NCI-H69 (cell line): ENCODE data around the gene RBM28.
"Not testable (repeated sequence)": the region's sequence is repeated elsewhere in the genome, so short reads cannot be mapped to it uniquely, and the experiment has no call there.

ENCODE experiments used
- DNase-seq: peaks from one replicate; lab custom pipeline; 2025; lab: John Stamatoyannopoulos, UW

The RBM28 gene

DNA sequence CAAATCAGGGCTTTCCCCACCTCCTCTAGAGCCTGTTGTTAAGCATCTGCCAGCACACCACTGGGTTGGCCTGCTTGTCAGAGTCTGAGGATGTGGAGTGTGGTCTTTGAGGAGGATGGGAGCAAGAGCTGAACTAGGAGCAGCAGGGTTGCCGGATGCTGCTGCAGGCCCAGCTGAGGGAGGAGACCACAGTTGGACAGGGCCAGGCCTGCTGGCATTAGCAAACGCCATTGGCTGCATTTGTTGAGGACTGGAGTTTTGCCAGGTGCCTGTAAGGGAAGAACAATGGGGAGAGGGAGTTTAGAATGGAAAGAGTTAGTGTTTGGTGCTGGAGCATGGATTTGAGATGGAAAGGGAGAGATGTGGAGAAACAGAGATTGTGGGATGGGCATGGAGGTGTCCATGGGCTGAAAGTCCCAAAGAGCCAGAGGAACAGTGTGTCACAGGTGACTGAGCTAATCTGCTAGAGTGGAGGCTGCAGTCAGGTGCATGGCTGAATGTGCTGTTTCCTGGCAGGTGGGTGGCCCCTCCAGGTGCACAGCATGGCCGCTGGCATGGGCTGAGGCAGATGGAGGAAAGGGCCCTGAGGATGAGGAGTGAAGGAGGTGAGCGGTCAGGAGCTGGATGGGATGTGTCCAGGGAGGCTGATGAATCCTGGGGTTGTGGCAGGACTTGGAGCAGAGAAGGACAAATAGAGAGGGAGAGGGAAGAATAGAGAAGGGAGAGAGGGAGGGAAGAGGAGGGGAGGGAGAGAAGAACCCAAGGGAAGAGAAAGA, 61.9 kb downstream of the RBM28 start:
- no peak for DNase-seq

DNA sequence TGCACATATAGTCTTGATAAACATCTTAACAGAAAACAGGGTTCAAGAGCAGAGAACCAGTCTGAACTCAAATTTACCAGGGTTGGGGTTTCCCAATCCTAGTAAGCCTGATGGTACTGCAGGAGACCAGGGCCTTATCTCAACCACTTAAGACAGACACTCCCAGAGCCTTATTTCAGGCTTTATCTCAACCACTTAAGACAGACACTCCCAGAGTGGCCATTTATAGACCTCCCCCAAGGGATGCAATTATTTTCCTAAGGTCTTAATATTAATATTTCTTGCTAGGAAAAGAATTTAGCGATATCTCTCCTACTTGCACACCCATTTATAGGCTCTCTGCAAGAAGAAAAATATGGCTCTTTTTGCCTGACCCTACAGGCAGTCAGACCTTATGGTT, 63.3 kb downstream of the RBM28 start:
- not testable (repeated sequence) for DNase-seq

DNA sequence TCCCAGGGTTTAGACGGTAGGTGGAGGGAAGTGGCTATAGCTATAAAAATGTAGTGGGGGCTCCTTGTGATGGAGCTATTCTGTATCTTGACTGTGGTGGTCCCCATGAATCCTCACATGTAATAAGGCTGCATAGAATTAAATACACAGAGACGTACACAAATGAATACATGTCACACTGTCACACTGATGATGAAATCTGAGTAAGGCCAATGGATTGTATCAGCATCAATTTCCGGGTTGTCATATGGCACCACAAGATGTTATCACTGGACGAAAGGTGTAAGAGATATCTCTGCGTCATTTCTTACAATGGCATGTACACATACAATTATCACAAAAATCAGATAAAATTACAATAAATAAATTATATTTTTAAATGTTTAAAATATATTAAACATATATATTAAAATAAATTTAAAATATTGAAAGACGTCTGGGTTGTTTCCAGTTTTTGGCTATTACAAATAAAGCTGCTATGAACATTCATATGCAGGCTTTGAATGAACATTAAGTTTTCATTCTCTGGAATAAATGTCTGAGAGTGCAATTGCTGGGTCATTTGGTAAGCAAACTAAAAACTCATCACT, 64.5 kb downstream of the RBM28 start:
- no peak for DNase-seq

DNA sequence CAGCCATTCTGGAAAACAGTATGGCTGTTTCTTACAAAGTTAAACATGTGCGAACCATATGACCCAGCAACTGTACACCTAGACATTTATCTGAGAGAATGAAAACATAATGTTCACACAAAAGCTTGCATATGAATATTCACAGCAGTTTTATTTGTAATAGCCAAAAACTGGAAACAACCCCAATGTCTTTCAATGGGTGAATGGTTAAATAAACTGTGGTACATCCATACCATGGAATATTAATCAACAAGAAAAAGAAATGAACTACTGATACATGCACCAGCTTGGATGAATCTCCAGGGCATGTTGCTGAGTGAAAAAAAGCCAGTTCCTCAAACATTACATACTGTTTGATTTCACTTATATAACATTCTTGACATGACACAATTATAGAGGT, 65.3 kb downstream of the RBM28 start:
- no peak for DNase-seq

DNA sequence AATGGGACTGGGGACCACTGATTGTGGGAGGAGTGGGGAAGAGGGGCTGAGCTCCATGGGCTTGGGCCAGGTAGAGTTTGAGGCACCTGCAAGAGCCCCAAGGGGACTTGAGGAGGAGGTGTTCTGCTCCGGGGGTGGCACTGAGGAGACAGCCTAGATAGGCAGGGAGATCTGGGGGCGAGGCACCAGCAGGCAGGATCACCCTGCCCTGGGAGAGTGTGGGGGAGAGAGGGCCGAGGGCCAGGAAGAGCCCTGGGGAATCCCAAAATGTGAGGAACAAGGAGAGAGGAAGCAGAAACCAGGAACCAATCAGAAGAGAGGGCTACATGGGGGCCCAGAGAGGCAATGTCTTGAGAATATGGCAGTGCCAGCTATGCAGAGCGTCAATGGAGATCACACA, 68.0 kb downstream of the RBM28 start:
- DNase-seq, result no peak

DNA sequence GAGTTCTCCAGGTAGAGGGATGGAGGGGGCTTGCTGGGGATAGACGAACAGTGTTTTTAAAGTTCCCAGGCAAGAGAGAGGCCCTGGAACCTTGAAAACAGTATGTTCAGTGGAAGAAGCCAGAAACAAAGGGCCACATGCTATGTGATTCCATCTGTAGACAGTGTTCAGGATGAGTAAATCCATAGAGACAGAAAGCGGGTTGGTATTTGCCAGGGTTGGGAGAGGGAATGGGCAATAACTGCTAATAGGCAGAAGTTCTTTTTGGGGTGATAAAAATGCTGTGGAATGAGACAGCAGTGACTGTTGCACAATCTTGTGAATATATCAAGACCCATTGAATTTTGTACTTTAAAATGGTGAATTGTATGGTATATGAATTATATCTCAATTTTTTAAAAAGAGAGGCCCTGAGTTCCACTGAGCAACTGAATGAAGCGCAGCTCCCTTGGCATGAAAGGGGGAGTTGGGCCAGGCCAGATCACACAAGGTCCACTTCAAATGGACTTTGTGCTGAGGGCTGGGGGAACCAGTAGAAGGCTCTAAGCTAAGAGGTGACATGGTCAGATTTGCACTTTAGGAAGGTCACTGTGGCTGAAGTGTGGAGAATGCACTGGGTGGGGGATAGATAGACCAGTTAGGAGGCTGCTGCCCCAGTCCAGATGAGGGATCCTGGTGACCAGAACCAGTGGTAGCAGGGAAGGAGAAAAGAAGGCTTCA, 68.7 kb downstream of the RBM28 start:
- no peak for DNase-seq

DNA sequence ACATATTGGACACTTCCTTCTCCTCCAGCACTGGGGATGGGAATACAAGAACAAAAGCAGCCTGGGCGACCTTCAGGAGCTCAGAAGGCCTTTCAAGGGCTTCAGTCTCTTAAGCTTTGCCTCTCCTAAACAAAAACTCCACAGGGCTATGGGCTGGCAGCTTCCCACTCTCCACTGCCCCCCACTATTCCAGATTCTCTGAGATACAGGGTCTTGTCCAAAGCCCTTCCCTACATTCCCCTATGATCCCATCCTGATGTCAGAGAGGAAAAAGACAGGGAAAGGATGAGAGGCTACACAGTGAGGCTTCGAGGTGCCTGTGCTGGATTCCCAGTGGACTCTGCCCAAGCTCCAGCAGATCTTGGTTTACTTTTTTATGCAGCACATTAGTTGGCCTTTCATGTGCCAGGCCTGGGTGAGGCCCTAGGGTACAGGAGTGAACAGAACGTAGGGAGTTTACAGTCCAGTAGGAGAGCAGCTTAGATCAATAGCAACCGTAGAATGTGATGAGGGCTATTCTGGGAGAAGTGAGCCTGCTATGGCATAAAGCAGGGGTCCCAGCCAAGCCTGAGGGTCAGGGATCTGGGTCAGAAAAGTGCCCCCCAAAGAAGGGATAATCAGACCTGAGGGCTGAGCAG, 69.3 kb downstream of the RBM28 start:
- DNase-seq, result no peak

DNA sequence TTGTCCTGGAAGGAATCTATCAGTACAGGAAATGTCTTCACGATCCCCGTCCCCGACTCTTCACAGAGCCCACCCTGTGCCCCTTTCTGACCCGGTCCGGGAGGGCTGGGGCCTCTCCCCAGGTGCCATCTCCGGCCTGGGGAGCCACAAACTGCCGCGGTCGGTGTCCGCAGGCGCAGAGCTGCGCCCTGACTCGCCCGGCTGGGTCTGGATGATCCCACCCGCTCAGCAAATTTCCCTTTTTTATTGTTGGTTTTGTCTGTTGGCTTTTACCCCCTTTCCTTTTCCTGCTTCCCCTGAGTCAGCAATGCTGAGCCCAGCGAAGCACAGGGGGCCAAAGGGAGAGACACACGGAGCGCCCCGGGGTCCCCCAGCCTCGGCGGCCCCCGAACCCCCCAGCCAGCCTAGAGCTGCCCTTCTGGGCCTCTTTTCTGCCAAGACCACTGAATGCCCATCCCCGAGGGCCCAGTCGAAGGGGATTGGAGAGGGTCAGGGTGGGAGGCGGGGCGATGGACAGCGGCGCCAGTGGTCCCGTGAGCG, 71.7 kb downstream of the RBM28 start:
- DNase-seq, result no peak

DNA sequence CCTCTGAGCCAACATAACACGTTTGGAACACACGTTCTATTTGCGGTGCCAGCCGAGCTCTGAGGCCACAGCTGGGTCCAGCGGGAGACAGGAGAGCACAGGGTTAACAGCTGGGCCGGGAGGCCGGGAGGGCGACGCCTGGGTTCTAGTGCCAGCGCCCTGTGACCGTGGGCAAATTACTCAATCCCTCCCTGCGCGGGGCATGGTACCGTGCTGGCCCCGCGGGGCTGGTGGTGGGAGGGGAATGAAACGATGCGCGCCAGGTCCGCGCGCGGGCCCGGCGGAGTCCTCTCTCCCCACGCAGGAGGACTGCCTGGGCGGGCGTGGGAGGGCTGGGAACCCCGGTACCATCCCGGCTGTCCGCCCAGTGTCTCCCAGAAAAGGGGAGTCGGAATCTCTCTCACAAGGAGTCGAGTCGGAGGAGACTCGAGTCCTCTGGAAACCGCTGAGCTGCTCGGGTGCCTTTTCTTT, 72.2 kb downstream of the RBM28 start:
- DNase-seq, result no peak

DNA sequence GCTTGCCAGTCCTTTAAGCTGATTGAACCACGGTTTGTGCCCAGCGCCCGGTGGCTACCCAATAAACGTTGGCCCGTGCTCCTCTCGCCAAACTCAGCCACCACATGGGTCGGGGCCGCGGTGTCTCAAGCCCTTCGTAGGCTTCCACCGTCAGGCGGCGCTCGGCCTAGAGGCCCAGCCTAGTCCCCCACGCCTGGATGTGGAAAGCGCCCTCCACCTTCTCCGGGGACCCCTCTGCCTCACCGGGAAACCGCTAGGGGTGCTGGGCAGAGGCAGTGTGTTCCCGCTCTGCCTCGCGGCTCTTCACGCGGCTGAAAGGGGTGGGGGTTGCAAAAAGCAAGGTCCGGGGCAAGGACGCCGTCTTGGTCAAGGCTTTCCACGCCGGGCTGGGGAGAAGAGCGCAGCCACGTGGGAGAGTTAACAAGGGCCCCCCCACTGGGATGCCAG, 72.9 kb downstream of the RBM28 start:
- DNase-seq, result no peak

DNA sequence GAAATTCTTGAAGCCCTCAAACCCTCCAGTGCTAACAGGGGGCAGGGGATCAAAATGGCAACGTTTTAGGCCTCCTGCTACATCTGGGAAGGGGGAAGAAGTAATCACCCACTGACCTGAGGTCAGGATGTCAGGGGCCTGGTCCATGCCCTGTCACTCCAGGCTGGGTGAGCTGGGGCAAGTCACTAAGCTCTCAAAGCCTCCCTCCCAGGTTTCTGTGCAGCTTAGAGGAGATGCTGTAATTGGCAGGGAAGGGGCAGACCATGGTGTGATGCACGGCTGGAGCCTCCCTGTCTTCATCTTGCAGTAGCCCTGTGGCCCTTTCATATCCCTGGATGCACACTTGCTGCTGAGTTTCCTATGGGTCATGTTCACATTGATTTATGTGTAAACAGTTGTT, 75.5 kb downstream of the RBM28 start:
- DNase-seq, result no peak

DNA sequence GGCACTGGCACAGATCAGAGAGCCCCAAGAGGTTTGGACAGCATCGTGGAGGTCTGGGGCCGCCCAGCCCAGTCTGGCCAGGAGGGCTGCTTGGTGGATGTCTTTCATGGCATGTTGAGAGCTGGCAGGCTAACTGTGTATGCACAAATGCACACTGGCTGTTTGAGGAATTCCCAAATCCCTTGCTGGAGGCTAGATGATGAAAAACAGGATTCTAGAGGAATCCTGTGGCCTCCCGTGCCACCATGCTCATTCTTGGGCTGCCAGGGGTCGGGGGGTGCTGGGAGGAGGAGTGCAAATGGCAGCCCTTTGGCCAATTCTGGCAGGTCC, 76.1 kb downstream of the RBM28 start:
- DNase-seq, result no peak

DNA sequence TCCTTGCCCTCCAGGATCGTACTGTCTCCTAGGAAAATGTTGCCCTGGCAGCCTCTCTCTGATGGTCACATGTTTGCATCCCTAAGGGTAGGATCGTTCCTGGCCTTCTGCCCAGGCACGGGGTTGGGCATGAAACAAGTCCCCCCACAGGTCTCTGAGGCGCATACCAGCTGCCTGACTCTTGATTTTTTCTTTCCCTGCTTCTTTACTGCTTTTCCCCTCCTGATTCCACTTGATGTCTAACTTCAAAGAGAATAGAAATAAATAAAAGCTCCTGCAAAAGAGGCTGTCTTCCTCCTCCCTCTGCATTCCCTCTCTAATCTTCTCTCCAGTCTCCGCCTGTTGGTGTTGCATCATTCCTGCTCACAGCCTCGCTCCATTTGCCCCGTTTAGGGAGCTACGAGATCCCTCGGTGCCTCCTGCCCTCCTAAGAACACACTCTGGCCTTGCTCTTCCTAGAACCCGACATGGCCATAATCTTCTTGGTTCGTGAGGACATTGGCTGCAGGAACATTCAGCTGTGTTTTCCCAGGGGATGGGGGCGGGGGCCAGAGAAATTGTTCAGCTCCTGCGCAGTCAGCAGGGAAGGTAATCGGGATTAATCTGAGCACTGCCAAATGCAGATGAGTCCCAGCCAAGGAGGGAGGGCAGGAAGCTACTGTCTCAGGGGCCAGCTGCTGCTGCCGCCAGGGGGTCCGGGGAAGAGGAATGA, 76.7 kb downstream of the RBM28 start:
- peak; percentile 94 for DNase-seq

DNA sequence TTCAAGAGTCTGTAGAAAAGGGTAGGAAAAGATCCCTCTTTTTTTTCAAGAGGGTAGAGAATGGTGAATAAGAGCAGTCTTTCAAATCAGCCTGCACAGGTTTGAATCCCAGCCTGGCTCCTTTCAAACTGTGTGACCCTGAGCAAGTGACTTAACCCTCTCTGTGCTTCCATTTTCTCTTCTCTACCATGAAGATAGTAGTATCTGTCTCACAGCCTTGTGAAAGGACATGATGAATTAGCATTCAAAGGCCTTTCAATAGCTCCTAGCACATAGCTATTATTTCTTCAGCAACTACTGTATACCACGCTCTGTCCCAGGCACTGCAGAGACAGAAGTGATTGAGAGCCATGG, 77.2 kb downstream of the RBM28 start:
- DNase-seq, result no peak

DNA sequence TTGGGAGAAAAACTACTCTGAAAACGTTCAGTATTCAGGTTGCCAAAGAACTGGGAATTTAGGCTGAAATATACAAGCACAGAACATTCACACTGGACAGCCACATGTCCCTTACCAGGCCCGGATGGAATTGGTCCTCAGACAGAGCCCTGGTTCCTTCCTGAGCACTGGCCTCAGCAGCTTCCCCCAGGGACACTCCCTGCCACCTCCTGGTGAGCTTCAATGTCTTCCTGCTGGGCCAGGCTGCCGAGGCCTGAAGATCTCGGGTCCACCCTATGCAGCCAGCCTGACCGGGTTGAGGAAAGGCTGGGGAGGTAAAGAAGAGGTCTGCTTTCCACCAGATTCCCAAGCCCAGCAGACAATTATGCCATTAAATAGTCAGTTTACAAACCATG, 77.8 kb downstream of the RBM28 start:
- DNase-seq, result peak; percentile 38

DNA sequence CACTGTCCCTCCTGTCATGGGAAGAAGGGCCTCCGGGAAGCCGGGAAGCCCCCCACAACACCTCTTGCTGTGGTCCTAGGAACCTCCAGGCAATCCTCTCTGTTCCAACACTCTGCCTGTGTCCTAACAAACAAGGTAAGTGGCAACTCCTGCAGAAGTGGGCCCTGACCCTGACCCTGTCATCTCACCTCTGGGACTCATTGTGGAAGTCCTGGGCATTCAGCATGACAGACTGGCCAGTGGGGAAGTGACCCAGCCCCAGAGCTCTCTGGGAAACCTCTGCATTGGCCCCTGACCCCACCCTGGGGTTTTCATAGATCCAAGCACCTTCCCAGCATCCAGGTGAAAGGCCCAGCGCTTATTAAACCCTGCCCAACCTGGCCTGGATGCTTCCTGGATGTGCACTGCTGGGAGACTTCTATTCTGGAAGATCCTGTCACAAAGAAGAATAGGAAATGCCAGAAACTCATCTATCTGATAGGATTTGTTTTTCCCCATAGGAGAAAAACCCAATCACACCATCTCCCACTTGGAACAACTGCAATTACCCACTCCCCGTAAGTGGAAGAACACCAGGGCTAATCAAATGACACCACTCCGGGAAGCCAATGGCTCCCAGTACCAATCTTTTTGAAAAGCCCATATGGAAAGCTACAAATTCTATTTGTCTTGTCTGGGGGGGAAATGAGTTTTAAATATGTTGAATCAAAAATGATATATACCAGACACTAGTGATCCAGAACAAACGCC, 78.4 kb downstream of the RBM28 start:
- DNase-seq, result no peak

DNA sequence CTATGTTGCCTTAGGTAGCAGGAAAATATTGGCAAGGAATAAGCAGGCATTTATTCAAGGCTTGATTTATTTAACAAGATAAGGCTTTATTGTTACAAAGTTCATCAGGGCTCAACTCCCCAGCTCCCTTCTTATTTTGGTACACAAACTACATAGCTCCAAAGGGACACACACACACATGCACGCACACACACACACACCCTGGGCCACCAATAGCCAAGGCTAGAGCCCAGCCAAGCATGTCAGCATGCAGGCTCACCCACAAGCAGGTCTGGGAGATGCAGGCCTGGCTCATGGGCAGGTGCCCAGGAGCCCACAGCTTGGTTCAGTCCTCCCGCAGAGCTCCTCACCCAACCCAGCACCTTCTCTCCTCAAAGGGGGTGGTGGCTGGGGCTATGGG, 79.2 kb downstream of the RBM28 start:
- no peak for DNase-seq

DNA sequence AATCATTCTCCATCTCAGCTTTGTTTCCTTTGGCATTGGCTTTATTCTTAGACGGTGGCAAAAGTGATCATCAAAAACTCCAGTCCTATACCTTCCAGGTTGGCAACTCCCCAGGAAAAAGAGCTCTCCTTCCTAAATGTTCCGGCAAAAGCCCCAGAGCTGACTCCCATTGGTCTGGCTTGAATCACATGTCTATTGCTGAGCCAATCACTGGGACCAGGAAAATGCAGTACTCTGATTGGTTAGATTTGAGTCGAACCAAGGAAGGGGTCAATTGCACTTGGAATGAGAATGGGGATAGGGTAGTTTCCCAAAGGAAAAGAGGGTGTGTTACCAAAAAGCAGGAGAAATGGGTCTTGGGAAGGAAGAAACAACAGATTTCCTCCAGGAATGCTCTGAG, 80.3 kb downstream of the RBM28 start:
- DNase-seq, result no peak

DNA sequence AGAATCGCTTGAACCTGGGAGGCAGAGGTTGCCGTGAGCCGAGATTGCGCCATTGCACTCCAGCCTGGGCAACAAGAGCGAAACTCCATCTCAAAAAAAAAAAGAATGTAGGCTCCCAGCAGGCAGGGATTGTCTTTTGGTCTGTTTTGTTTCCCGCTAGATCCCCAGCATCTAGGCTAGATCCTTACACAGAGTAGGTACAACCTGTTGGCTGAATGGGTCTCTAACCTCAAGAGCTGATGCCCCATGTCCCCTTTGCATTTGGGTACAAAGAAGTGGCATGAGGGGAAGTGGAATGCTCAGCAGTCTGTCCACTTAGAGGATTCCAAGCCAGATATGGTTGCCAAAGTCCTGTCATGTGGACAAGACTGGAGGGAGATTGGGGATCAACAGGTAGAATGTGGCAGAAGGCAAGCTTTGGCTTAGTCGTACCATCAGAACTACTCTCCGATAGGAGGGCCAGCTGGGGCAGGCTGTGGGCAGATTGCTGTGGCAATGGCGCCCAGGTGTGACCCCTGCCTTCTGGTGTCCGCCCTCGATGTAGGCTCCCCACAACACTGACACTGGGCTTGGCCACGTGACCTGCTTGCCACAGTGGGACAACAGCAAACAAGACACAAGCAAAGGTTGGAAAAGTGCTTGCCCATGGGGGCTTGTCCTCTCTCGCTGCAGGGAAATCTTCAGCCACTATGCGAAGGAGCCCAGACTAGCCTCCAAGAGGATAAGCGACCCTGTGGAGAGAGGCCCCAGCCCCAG, 81.3 kb downstream of the RBM28 start:
- DNase-seq, result no peak

DNA sequence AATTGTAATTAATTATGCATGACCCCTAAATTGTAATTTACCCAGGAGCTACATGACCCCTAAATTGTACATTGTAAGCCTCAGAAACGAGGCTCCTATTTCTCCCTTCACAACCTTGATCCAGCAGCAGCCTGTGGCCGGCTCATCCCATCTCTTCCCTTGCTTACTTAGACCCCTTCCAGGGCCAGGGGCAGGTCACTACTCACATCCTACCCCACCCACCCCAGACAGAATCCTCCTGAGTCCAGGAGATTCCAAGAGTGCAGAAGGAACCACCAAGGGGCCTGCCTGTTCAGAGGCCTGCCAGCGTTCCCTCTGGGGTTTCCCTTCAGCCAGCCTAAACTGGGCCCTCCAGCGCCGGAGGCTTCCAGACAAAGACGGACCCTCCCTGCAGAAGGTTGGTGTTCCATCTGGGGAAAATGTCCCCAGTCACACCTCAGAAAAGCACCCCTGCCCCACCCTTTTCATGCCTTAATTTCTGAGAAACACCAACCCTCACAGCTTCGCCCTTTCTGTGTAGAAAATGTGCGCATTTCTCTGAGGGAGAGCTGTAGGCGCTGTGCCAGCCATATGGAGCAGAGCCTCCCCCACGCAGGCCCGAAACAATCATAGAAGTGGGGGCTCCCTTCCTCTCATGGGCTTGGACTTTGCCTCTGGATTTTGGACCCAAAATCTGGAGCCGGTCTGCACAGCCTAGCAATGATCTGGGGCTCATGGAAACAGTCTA, 83.5 kb downstream of the RBM28 start:
- DNase-seq, result no peak
